Suprapubic skin (tissue), 4 donors: Measurements from ENCODE around the gene TOMM40. TPM values are rescaled to one million over a fixed set of nuclear protein-coding genes. Genes with fewer than 3 reads are reported as not detected.

ENCODE experiments used
- DNase-seq, 2 donors: peaks; one replicate each; pipeline ENCODE4 v3.0.0-alpha.2; 2019; ENCODE audit warnings: low spot score in 2 of 2
- H3K27ac ChIP-seq: fragments of 200-600 bp; sonication (generic); one replicate; pipeline ENCODE4 v1.5.1; 2019
- H3K27me3 ChIP-seq: fragments of 200-600 bp; sonication (generic); one replicate; pipeline ENCODE4 v1.5.1; 2019
- H3K36me3 ChIP-seq: fragments of 200-600 bp; sonication (generic); one replicate; pipeline ENCODE4 v1.5.1; 2019
- H3K4me1 ChIP-seq: fragments of 200-600 bp; sonication (generic); one replicate; pipeline ENCODE4 v1.5.1; 2019
- H3K4me3 ChIP-seq: fragments of 200-600 bp; sonication (generic); one replicate; pipeline ENCODE4 v1.5.1; 2019; ENCODE audit warnings: mild to moderate bottlenecking
- H3K9me3 ChIP-seq: fragments of 200-600 bp; sonication (generic); one replicate; pipeline ENCODE4 v1.5.1; 2019
- CTCF ChIP-seq, 2 donors: fragments of 200-600 bp in 1 of 2; fragments of 450-650 bp in 1 of 2; sonication (generic) in 1 of 2; IDR thresholded peaks; one replicate each; pipeline ENCODE4 v1.5.1; 2016 to 2019; ENCODE audit warnings: antibody characterized with exemption in 2 of 2, mild to moderate bottlenecking in 1 of 2, moderate library complexity in 1 of 2
- EP300 ChIP-seq: sonication (generic); formaldehyde crosslinking; IDR thresholded peaks from one replicate; pipeline ENCODE4 v1.6.1; 2017; ENCODE audit warnings: antibody characterized with exemption
- POLR2A ChIP-seq, 2 donors: fragments of 450-650 bp; IDR thresholded peaks; one replicate each; pipeline ENCODE4 v1.6.1; 2017; ENCODE audit warnings: antibody characterized with exemption in 2 of 2, mild to moderate bottlenecking in 2 of 2, moderate library complexity in 2 of 2
- POLR2AphosphoS5 ChIP-seq, 3 donors: sonication (generic); formaldehyde crosslinking; IDR thresholded peaks; one replicate each; pipeline ENCODE4 v1.6.1; 2017; ENCODE audit warnings: antibody characterized with exemption in 3 of 3
- WGBS: methylation state at CpG from one replicate; pipeline ENCODE4 v1.1.5; 2018; 5-methylcytosine and 5-hydroxymethylcytosine counted together
- total RNA-seq, 4 donors: library from RNA; depleted of rRNA; stranded (reverse); fragments of >200 nt; gene quantifications; one replicate each; pipeline ENCODE4 v1.1.0, GENCODE V29; 2016

TOMM40 gene
- total RNA-seq, 4 donors from 2014 or later, result 32.7 to 51.9 (median 47.1) TPM

- peaks cover 29% of the 10 kb centered on the region for H3K4me1 ChIP-seq
- no peak for TF ChIP-seq EP300
- TF ChIP-seq POLR2AphosphoS5 (IDR thresholded peaks at IDR 0.05), result no peak
- no peak for TF ChIP-seq POLR2A (IDR thresholded peaks at IDR 0.05)
- TF ChIP-seq CTCF (IDR thresholded peaks at IDR 0.05), result no peak
- H3K27ac ChIP-seq, result no peak overlapping the region
Observed at GRCh38 chr19:44927746-44928145, 36.7 kb downstream of the TOMM40 start.

GRCh38 chr19:44930088-44930487 lies 39.0 kb downstream of the TOMM40 start:
- H3K36me3 ChIP-seq, result no peaks in the 10 kb centered on the region
- H3K27ac ChIP-seq, result no peak overlapping the region
- DNase-seq, result no peak
- TF ChIP-seq CTCF (IDR thresholded peaks at IDR 0.05), result no peak
- TF ChIP-seq EP300, result no peak
- TF ChIP-seq POLR2AphosphoS5 (IDR thresholded peaks at IDR 0.05), result no peak
- no peak for TF ChIP-seq POLR2A (IDR thresholded peaks at IDR 0.05)
- H3K27me3 ChIP-seq, result no peaks in the 10 kb centered on the region
- 91% methylated on average over 7 of the region's 7 CpGs for WGBS
- no peaks in the 10 kb centered on the region for H3K9me3 ChIP-seq
- H3K4me3 ChIP-seq, result no peak overlapping the region
- H3K4me1 ChIP-seq, result peaks cover 22% of the 10 kb centered on the region

More at GRCh38 chr19:44927746-44928145, 36.7 kb downstream of the TOMM40 start:
- Histone ChIP-seq H3K27me3 (no peaks in the 10 kb centered on the region), H3K36me3 (no peaks in the 10 kb centered on the region), H3K9me3 (no peaks in the 10 kb centered on the region), H3K4me3 (no peak overlapping the region)
- WGBS, result 40% methylated on average over 5 of the region's 5 CpGs
- no peak for DNase-seq

GRCh38 chr19:44931541-44931940 lies 40.5 kb downstream of the TOMM40 start:
- peaks cover 8% of the 10 kb centered on the region for H3K4me1 ChIP-seq
- no peak for TF ChIP-seq POLR2A (IDR thresholded peaks at IDR 0.05)
- TF ChIP-seq EP300, result no peak
- TF ChIP-seq POLR2AphosphoS5 (IDR thresholded peaks at IDR 0.05), result no peak
- TF ChIP-seq CTCF (IDR thresholded peaks at IDR 0.05), result no peak
- H3K36me3 ChIP-seq, result no peaks in the 10 kb centered on the region
- WGBS, result 88% methylated on average over 4 of the region's 4 CpGs
- H3K4me3 ChIP-seq, result no peak overlapping the region
- no peak overlapping the region for H3K27ac ChIP-seq
- no peaks in the 10 kb centered on the region for H3K27me3 ChIP-seq
- DNase-seq, result no peak
- no peaks in the 10 kb centered on the region for H3K9me3 ChIP-seq

GRCh38 chr19:44939668-44940067 lies 48.6 kb downstream of the TOMM40 start:
- TF ChIP-seq EP300 (no peak), POLR2A (IDR thresholded peaks at IDR 0.05) (no peak)
- 72% methylated on average over 5 of the region's 5 CpGs for WGBS
- DNase-seq, result no peak
- H3K4me1 ChIP-seq, result no peaks in the 10 kb centered on the region
- no peaks in the 10 kb centered on the region for H3K36me3 ChIP-seq
- no peak overlapping the region for H3K4me3 ChIP-seq
- H3K9me3 ChIP-seq, result no peaks in the 10 kb centered on the region
- H3K27ac ChIP-seq, result no peak overlapping the region
- no peaks in the 10 kb centered on the region for H3K27me3 ChIP-seq

GRCh38 chr19:44942067-44942571 lies 51.1 kb downstream of the TOMM40 start, which contains the start of gene APOC4:
Gene APOC4 (plus strand): TSS chr19:44942237. CDS start chr19:44942278, 41 bp downstream.
- H3K27ac ChIP-seq, result no peak within 1 kb of the TSS
- H3K4me3 ChIP-seq, result no peak within 1 kb of the TSS
- TF ChIP-seq POLR2AphosphoS5 (IDR thresholded peaks at IDR 0.05) (no peak), CTCF (IDR thresholded peaks at IDR 0.05) (no peak), EP300 (no peak), POLR2A (IDR thresholded peaks at IDR 0.05) (no peak)
- 84% methylated on average over 14 of the region's 14 CpGs for WGBS
- H3K36me3 ChIP-seq, result no peaks in the 10 kb centered on the region
- no peaks in the 10 kb centered on the region for H3K9me3 ChIP-seq
- no peaks in the 10 kb centered on the region for H3K4me1 ChIP-seq
- H3K27me3 ChIP-seq, result no peaks in the 10 kb centered on the region
- no peak for DNase-seq

GRCh38 chr19:44943801-44944249 lies 52.8 kb downstream of the TOMM40 start:
- H3K4me3 ChIP-seq, result no peak overlapping the region
- TF ChIP-seq POLR2A (IDR thresholded peaks at IDR 0.05) (no peak), EP300 (no peak), POLR2AphosphoS5 (IDR thresholded peaks at IDR 0.05) (no peak), CTCF (IDR thresholded peaks at IDR 0.05) (no peak)
- no peaks in the 10 kb centered on the region for H3K27me3 ChIP-seq
- no peaks in the 10 kb centered on the region for H3K4me1 ChIP-seq
- WGBS, result 62% methylated on average over 10 of the region's 10 CpGs
- DNase-seq, result no peak
- no peaks in the 10 kb centered on the region for H3K9me3 ChIP-seq
- no peak overlapping the region for H3K27ac ChIP-seq
- no peaks in the 10 kb centered on the region for H3K36me3 ChIP-seq
